ENCODE data around the gene MGRN1.

DNA sequence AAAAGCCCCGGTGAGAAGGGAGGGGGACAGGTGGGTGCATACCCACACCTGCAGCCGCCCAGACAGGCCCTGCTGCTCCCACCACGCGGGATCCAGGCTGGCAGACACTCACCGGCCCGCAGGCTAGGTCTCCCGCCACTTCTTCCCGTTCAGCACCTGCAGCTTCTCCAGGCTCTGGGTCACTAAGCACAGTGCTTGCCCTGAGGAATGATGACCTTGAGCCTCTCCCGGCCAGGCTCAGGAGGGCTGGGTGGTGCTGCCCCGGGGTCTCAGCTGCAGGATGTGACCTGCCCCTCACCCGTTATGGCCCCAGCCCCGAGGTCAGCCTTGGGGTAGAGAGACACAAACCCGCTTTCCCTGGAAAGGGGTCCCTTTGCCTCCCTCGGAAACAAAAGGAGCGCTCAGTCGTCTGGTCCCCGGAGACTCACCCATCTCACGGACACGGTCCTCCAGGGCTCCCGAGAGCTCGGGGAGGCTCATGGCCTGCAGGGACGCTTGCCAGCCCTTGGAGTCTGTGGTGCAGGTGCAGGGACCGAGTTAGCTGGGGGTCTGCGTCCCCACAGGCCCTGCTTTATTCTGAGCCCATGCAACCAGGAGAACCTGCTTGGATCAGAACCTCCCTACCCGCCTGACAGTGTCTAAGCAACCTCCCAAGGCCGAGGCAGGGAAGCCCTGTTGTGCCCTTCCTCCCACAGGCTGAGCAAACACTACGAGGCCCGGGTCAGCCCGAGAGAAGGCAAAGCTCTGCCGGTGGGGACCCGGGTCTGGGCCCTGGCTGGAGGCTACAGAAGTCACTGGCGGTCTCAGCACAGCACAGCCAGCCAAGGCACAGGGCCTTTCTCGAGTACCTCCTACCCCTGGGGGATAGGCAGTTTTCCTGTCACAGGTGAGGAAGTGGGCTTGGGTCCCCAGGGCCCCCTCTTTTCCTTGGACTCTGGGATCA, 72.5 kb downstream of the MGRN1 start:
- TF ChIP-seq POLR2A (IDR thresholded peaks at IDR 0.05) (no peak), CTCF (IDR thresholded peaks at IDR 0.05) (no peak), POLR2AphosphoS5 (IDR thresholded peaks at IDR 0.05) (no peak), EP300 (IDR thresholded peaks at IDR 0.05) (no peak)
